GM12878 (cell line): ENCODE results near the gene MRPL49. TPM values are rescaled to one million over a fixed set of nuclear protein-coding genes. Genes with fewer than 3 reads are reported as not detected.

Experiments
- ATAC-seq: fragments of 200-7000 bp; cut with Tn5 transposase; 3 replicates; pipeline ENCODE4 v1.9.1; 2020; ENCODE audit warnings: mild to moderate bottlenecking, moderate library complexity
- BruUV-seq: library from RNA; stranded (reverse); fragments of 400-500 nt; replicated peaks from 2 replicates; lab custom pipeline; 2021; lab: Mats Ljungman, UMichigan
- CTCF ChIA-PET: fragments of 300-600 bp; sonication (Branson Sonifier 250); formaldehyde crosslinking; extraction: SDS; loops from one replicate; lab custom pipeline; 2021; ENCODE audit warnings: inconsistent platforms; lab: Yijun Ruan, JAX
- POLR2A ChIA-PET: fragments of 350-600 bp; formaldehyde crosslinking; extraction: SDS; loops from one replicate; lab custom pipeline; 2021; ENCODE audit warnings: inconsistent platforms; lab: Charles Lee
- RAD21 ChIA-PET: fragments of 300-600 bp; sonication (Branson Sonifier 250); formaldehyde crosslinking; loops from one replicate; lab custom pipeline; 2023; ENCODE audit warnings: antibody characterized with exemption; ENCODE audit not compliant: unreplicated experiment; lab: Charles Lee
- SMC1A ChIA-PET: fragments of 300-600 bp; sonication (Branson Sonifier 250); formaldehyde crosslinking; loops from one replicate; lab custom pipeline; 2023; ENCODE audit not compliant: unreplicated experiment, uncharacterized antibody; lab: Charles Lee
- DNase-seq: peaks from one replicate; pipeline ENCODE4 v3.0.0-alpha.2; 2011; ENCODE audit warnings: low read depth, low spot score
- FAIRE-seq: peaks from 3 replicates; lab custom pipeline; 2011; peaks lifted over from hg19 to GRCh38; lab: Jason Lieb, UNC
- H2AFZ ChIP-seq: 2 replicates; pipeline ENCODE4 v1.6.0; 2011; ENCODE audit warnings: low read depth, low read length, control low read depth; ENCODE audit not compliant: control insufficient read depth
- H3K27ac ChIP-seq: 2 replicates; pipeline ENCODE4 v1.5.1; 2011; ENCODE audit warnings: control low read depth; ENCODE audit not compliant: control insufficient read depth, insufficient read depth
- H3K27me3 ChIP-seq, 2 experiments: replicated peaks in 1 of 2; 2 replicates each; pipeline versions ENCODE4 v1.6.0 to v1.6.1; 2011; ENCODE audit warnings: low read length in 1 of 2; ENCODE audit not compliant: control insufficient read depth in 2 of 2, insufficient read depth in 2 of 2
- H3K36me3 ChIP-seq, 2 experiments: 2 replicates each; pipeline ENCODE4 v1.5.1; 2011; ENCODE audit warnings: low read length in 1 of 2; ENCODE audit not compliant: control insufficient read depth in 2 of 2, insufficient read depth in 2 of 2
- H3K4me1 ChIP-seq: 2 replicates; pipeline ENCODE4 v1.6.1; 2011; ENCODE audit warnings: mild to moderate bottlenecking, low read length, moderate library complexity, mixed read lengths; ENCODE audit not compliant: control insufficient read depth, insufficient read depth
- H3K4me2 ChIP-seq: 2 replicates; pipeline ENCODE4 v1.6.0; 2011; ENCODE audit warnings: control low read depth; ENCODE audit not compliant: control insufficient read depth, insufficient read depth
- H3K4me3 ChIP-seq: fragments of 200-600 bp; sonication (generic); 2 replicates; pipeline ENCODE4 v1.5.1; 2016
- H3K79me2 ChIP-seq: 2 replicates; pipeline ENCODE4 v1.6.0; 2011; ENCODE audit warnings: low read length; ENCODE audit not compliant: control insufficient read depth, insufficient read depth
- H3K9ac ChIP-seq: 2 replicates; pipeline ENCODE4 v1.8.0; 2011; ENCODE audit warnings: low read length, control low read depth, mixed read lengths; ENCODE audit not compliant: control insufficient read depth, insufficient read depth
- H3K9me3 ChIP-seq: replicated peaks from 3 replicates; pipeline ENCODE4 v1.5.1; 2011; ENCODE audit warnings: mild to moderate bottlenecking, low read length; ENCODE audit not compliant: control insufficient read depth, insufficient read depth
- H4K20me1 ChIP-seq: 2 replicates; pipeline ENCODE4 v1.6.0; 2011; ENCODE audit not compliant: control insufficient read depth, insufficient read depth
- BACH1 ChIP-seq: fragments of 450-650 bp; IDR thresholded peaks from 2 replicates; pipeline ENCODE4 v1.6.1; 2017; ENCODE audit warnings: mild to moderate bottlenecking, borderline replicate concordance
- CHD2 ChIP-seq: IDR thresholded peaks from 2 replicates; pipeline ENCODE4 v1.6.1; 2011; ENCODE audit warnings: low read depth, low read length, improper control_type of control experiment, borderline replicate concordance
- GABPA ChIP-seq: IDR thresholded peaks from 2 replicates; pipeline ENCODE4 v1.6.1; 2014; ENCODE audit warnings: antibody characterized with exemption, low read depth, mild to moderate bottlenecking, inconsistent platforms
- IRF3 ChIP-seq: fragments of 450-650 bp; IDR thresholded peaks from 2 replicates; pipeline ENCODE4 v1.6.1; 2014; ENCODE audit warnings: mild to moderate bottlenecking
- MYC ChIP-seq: IDR thresholded peaks from 2 replicates; pipeline ENCODE4 v1.6.1; 2011; ENCODE audit warnings: mild to moderate bottlenecking, low read length, moderate library complexity, inconsistent platforms; ENCODE audit not compliant: insufficient read depth, insufficient replicate concordance, insufficient read length, severe bottlenecking
- POLR2AphosphoS2 ChIP-seq: IDR thresholded peaks from 2 replicates; pipeline ENCODE4 v1.6.1; 2011; ENCODE audit warnings: low read depth, mild to moderate bottlenecking, low read length, improper control_type of control experiment, moderate library complexity
- PRDM15 ChIP-seq: fragments of 450-650 bp; formaldehyde crosslinking; IDR thresholded peaks from 2 replicates; pipeline ENCODE4 v1.4.0; 2020; ENCODE audit warnings: mild to moderate bottlenecking, moderate library complexity
- RFX5 ChIP-seq: IDR thresholded peaks from 2 replicates; pipeline ENCODE4 v1.6.1; 2011; ENCODE audit warnings: low read depth, low read length, improper control_type of control experiment
- RUNX3 ChIP-seq: IDR thresholded peaks from 2 replicates; pipeline ENCODE4 v1.6.1; 2012; ENCODE audit warnings: low read length, inconsistent platforms
- SMAD5 ChIP-seq: IDR thresholded peaks from 2 replicates; pipeline ENCODE4 v1.6.1; 2016; ENCODE audit warnings: antibody characterized with exemption, low read depth
- SP1 ChIP-seq: IDR thresholded peaks from one replicate; pipeline ENCODE4 v1.6.1; 2011; ENCODE audit warnings: low read depth, low read length
- SREBF2 ChIP-seq: IDR thresholded peaks from 2 replicates; pipeline ENCODE4 v1.6.1; 2012; ENCODE audit warnings: mild to moderate bottlenecking, low read length
- TCF3 ChIP-seq: IDR thresholded peaks from 2 replicates; pipeline ENCODE4 v1.6.1; 2012; ENCODE audit warnings: low read depth, mild to moderate bottlenecking, low read length, borderline replicate concordance; ENCODE audit not compliant: insufficient read depth
- ZBED1 ChIP-seq: IDR thresholded peaks from 2 replicates; pipeline ENCODE4 v1.6.1; 2016; ENCODE audit warnings: borderline replicate concordance
- ZBTB33 ChIP-seq: fragments of 450-650 bp; IDR thresholded peaks from 2 replicates; pipeline ENCODE4 v1.6.1; 2017; ENCODE audit warnings: mild to moderate bottlenecking
- WGBS: methylation state at CpG from one replicate; pipeline ENCODE4 v1.1.6; 2016; ENCODE audit warnings: low lambda C conversion rate; ENCODE audit not compliant: insufficient replicate concordance, insufficient coverage; ENCODE audit errors: missing lambda C conversion rate; 5-methylcytosine and 5-hydroxymethylcytosine counted together
- in situ Hi-C: fragments of 300-500 bp; cut with MboI; formaldehyde crosslinking; loops from 9 replicates; pipeline ENCODE4 v1.14.3; 2018; ENCODE audit warnings: mixed read lengths
- intact Hi-C: fragments of 100-400 bp; cut with micrococcal nuclease; formaldehyde crosslinking; loops from one replicate; pipeline ENCODE4 v1.14.2; 2022; ENCODE audit not compliant: unreplicated experiment
- polyA plus RNA-seq, 11 experiments: library from polyadenylated mRNA; depleted of rRNA in 4 of 11; unstranded in 6 of 11; stranded (reverse) in 5 of 11; fragments of >200 nt; fragmentation: Nextera tagmentation in 4 of 11; fragmentation: Illumina TruSeq in 1 of 11; extraction: Ambion mirVana in 4 of 11; extraction: Trizol in 1 of 11; gene quantifications; 1 replicate in 1 of 11; 2 replicates in 10 of 11; pipeline versions ENCODE4 v1.2.1 to v1.2.3, GENCODE V29; 2011 to 2016; ENCODE audit warnings: inconsistent platforms in 2 of 11, missing spikeins in 2 of 11, low read depth in 1 of 11
- total RNA-seq, 4 experiments: library from RNA; depleted of rRNA in 3 of 4; stranded (reverse); fragments of >200 nt in 3 of 4; fragmentation: Illumina TruSeq in 1 of 4; extraction: Trizol in 1 of 4; gene quantifications; 2 replicates each; pipeline versions ENCODE4 v1.2.1 to v1.2.3, GENCODE V29; 2013 to 2021

Gene MRPL49
- total and polyA plus RNA-seq, 10 of the 15 experiments (the other 5 are each of a cell fraction or from before 2014, with no cell fraction given): 42.0 to 116 (median 71.7) TPM

- TF ChIP-seq TCF3: no peak
Observed at GRCh38 chr11:65131895-65132237, 9.7 kb downstream of the MRPL49 start (continued).

- Histone ChIP-seq H3K27ac (peak overlapping the region; percentile 99), H3K27me3 (no peaks in the 10 kb centered on the region), H4K20me1 (0 out of 2 replicates have a peak, but pooled peaks cover 4% of the 10 kb centered on the region), H3K36me3 (peaks cover 15 to 33% of the 10 kb centered on the region in 2 experiments), H3K9me3 (no peaks in the 10 kb centered on the region), H3K4me3 (peak overlapping the region; percentile 99), H3K4me1 (peaks cover 21% of the 10 kb centered on the region), H3K9ac (peak overlapping the region; percentile 96), H2AFZ (no peak overlapping the region), H3K4me2 (peak overlapping the region; percentile 98), H3K79me2 (peaks cover 44% of the 10 kb centered on the region)
- in situ Hi-C loops (no loop called here), intact Hi-C loops (loop anchor here (5.0 to 10.0 kb wide), 2 partner anchors 50 to 122 kb away; partner anchors contain the start of gene CAPN1)
- peak; percentile 97 for FAIRE-seq
- SMC1A ChIA-PET: interaction anchor here (1.0 to 2.3 kb wide), 4 partner anchors 10 to 198 kb away, joined by 3 to 10 read pairs (median 5); partner anchors contain the start of genes CAPN1, FAU and MRPL49
- no peak for DNase-seq
- ATAC-seq: peak; percentile 41
- RAD21 ChIA-PET: interaction anchor here (0.5 to 2.4 kb wide), 6 partner anchors 10 to 793 kb away, joined by 3 to 9 read pairs (median 4); partner anchors contain the start of genes CAPN1, FAU, MRPL49 and TM7SF2
- POLR2A ChIA-PET: interaction anchor here (1.0 to 3.1 kb wide), 4 partner anchors 8 to 50 kb away, joined by 3 to 16 read pairs (median 8); partner anchors contain the start of genes FAU and MRPL49
- WGBS: 0% methylated on average over 10 of the region's 10 CpGs
- BruUV-seq: no TSS peak
- CTCF ChIA-PET: interaction anchor here (0.6 to 6.7 kb wide), 7 partner anchors 11 to 217 kb away, joined by 3 to 40 read pairs (median 5); partner anchors contain the start of genes CAPN1, FAU, MRPL49 and ZNHIT2
- no peak for TF ChIP-seq MYC
- TF ChIP-seq POLR2AphosphoS2: no peak
- TF ChIP-seq ZBED1: no peak
- no peak for TF ChIP-seq IRF3
- TF ChIP-seq SMAD5: no peak
- no peak for TF ChIP-seq SP1
- TF ChIP-seq ZBTB33: no peak
- no peak for TF ChIP-seq CHD2
- TF ChIP-seq PRDM15 (CRISPR knock-in tag): no peak
- TF ChIP-seq RUNX3: peak; percentile 22; the same call in 1 of the 2 replicates
- no peak for TF ChIP-seq BACH1
- TF ChIP-seq SREBF2: no peak
- TF ChIP-seq GABPA: no peak
- no peak for TF ChIP-seq RFX5
Observed at GRCh38 chr11:65132238-65132987, 10.3 kb downstream of the MRPL49 start.
